ENCODE measurements around the gene RALY. TPM values are rescaled to one million over a fixed set of nuclear protein-coding genes. Genes with fewer than 3 reads are reported as not detected.

Gene RALY
- total and polyA plus RNA-seq, 11 donors, result 99.2 to 210 (median 106) TPM

DNA sequence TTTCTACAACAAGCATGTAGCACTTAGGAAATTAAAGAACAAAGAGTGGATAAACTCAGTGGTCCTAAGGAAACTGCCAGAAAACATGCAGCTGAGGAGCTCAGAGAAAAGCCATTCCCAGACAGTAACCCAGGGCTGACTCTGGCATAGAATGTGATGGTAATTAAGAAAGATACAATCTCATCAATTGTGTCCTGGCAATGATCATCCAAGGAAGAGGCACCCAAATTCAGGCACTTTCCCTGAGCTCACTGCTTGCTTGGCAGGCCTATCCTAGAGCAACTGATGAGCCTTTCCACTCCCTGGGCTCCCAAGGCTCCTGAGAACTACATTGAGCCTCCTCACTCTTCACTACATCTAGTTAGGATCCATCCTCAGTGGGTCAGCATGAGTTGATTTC, 102.1 kb downstream of the RALY start:
- TF ChIP-seq POLR2A (IDR thresholded peaks at IDR 0.05), result no peak
- TF ChIP-seq, protein P1, sequence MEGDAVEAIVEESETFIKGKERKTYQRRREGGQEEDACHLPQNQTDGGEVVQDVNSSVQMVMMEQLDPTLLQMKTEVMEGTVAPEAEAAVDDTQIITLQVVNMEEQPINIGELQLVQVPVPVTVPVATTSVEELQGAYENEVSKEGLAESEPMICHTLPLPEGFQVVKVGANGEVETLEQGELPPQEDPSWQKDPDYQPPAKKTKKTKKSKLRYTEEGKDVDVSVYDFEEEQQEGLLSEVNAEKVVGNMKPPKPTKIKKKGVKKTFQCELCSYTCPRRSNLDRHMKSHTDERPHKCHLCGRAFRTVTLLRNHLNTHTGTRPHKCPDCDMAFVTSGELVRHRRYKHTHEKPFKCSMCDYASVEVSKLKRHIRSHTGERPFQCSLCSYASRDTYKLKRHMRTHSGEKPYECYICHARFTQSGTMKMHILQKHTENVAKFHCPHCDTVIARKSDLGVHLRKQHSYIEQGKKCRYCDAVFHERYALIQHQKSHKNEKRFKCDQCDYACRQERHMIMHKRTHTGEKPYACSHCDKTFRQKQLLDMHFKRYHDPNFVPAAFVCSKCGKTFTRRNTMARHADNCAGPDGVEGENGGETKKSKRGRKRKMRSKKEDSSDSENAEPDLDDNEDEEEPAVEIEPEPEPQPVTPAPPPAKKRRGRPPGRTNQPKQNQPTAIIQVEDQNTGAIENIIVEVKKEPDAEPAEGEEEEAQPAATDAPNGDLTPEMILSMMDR (IDR thresholded peaks at IDR 0.05), result no peak
- Histone ChIP-seq H3K4me1 (peaks cover 0 to 4% (median 0%) of the 10 kb centered on the region in 12 donors), H3K9me3 (no peaks in the 10 kb centered on the region), H3K27ac (no peak overlapping the region), H3K27me3 (no peaks in the 10 kb centered on the region), H3K4me3 (no peak overlapping the region), H3K36me3 (peaks cover 0 to 100% (median 100%) of the 10 kb centered on the region in 9 donors)
- no peak for DNase-seq
- no peak for ATAC-seq
- intact Hi-C loops (cut with DNase I), result no loop called here

DNA sequence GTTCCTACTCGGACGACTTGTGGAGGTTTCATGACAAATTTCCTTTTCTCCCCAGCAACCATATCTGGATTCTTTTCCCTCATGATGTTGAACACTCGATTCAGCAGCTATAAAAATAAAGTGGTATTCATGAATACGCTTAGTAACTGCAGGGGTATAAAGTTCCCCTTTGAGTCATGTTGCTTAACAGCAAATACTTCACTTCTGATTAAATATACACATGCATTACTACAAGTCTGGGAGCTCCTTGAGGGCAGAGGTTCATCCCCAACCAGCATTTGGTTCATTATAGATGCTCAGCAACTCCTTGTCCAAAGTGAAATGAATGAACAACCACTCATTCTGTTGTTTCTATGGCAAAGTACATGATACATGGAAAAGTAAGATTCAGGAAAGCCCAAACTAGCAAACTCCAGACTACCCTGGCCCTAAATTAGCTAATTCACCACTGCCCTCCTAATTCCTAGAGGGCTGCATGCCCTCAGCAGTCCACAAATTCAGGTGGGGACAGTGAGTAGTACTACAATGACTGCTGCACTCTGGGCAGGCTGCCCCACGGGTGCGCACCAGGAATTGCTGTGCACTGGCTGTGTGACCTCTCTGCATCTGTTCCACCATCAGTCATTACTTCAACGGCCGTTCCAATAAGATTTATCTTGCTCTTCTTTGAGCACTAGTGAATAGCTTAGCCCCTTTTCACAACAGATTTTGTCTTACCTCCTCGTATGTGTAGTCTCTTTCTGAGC, 103.2 kb downstream of the RALY start:
- DNase-seq, result no peak
- intact Hi-C loops (cut with DNase I), result no loop called here
- H3K27ac ChIP-seq, result no peak overlapping the region
- peaks cover 0 to 6% (median 0%) of the 10 kb centered on the region in 12 donors for H3K4me1 ChIP-seq
- WGBS, 4 donors, result 87 to 88% (median 88%) methylated on average over 9 of the region's 9 CpGs
- H3K36me3 ChIP-seq, result peaks cover 0 to 100% (median 100%) of the 10 kb centered on the region in 9 donors
- H3K27me3 ChIP-seq, result no peaks in the 10 kb centered on the region
- no peak for ATAC-seq
- no peaks in the 10 kb centered on the region for H3K9me3 ChIP-seq
- no peak overlapping the region for H3K4me3 ChIP-seq
- TF ChIP-seq, protein P1 (IDR thresholded peaks at IDR 0.05), result no peak
- TF ChIP-seq POLR2A (IDR thresholded peaks at IDR 0.05), result no peak

DNA sequence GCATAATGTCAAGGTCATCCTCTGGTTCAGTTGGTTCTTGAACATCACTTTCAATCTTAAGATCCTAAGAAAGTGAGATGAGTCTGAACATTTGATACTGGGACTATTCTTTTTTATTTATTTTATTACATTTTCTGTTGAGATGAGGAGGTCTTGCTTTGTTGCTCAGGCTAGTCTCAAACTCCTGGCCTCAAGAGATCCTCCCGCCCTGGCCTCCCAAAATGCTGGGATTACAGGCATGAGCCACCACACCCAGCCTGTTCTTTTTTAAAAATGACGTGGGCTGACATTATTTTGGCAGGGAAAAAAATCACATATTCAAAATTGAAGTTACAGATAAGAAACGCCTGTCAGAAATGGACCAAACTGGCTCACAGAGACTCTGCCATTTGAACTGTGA, 104.9 kb downstream of the RALY start:
- no peak for TF ChIP-seq POLR2A (IDR thresholded peaks at IDR 0.05)
- TF ChIP-seq, protein P1 (IDR thresholded peaks at IDR 0.05), result no peak
- H3K27me3 ChIP-seq, result no peaks in the 10 kb centered on the region
- no peak overlapping the region for H3K4me3 ChIP-seq
- intact Hi-C loops (cut with DNase I), result no loop called here
- no peaks in the 10 kb centered on the region for H3K9me3 ChIP-seq
- peaks cover 0 to 100% (median 100%) of the 10 kb centered on the region in 9 donors for H3K36me3 ChIP-seq
- ATAC-seq, result no peak
- H3K27ac ChIP-seq, result no peak overlapping the region
- peaks cover 0 to 13% (median 5%) of the 10 kb centered on the region in 12 donors for H3K4me1 ChIP-seq
- DNase-seq, result no peak
- WGBS, 4 donors, result 69 to 79% (median 70%) methylated on average over 3 of the region's 3 CpGs

DNA sequence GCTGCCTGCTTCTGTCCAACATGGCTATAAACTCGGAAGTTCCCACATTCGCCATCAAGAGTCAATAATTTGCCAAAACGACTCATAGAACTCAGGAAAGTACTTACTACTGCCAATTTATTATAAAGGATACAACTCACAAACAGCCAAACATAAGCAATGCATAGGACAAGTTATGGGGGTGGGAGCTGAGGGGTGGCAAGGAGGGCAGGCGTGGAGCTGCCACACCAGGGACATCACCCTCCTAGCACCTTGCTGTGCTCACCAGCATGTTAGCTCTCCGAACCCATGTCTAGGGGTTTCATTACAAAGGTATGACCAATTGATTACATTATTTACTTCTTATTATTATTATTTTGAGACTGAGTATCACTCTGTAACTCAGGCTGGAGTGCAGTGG, 106.0 kb downstream of the RALY start:
- intact Hi-C loops (cut with DNase I), result no loop called here
- no peaks in the 10 kb centered on the region for H3K9me3 ChIP-seq
- WGBS, 4 donors, result 83 to 88% (median 86%) methylated on average over 5 of the region's 5 CpGs
- TF ChIP-seq, protein P1 (IDR thresholded peaks at IDR 0.05), result no peak
- no peak for TF ChIP-seq POLR2A (IDR thresholded peaks at IDR 0.05)
- no peak overlapping the region for H3K27ac ChIP-seq
- H3K4me1 ChIP-seq, result peaks cover 0 to 23% (median 5%) of the 10 kb centered on the region in 12 donors
- no peak overlapping the region for H3K4me3 ChIP-seq
- H3K36me3 ChIP-seq, result peaks cover 0 to 100% (median 100%) of the 10 kb centered on the region in 9 donors
- no peak for ATAC-seq
- H3K27me3 ChIP-seq, result no peaks in the 10 kb centered on the region
- DNase-seq, result no peak

Measured in heart left ventricle (tissue), 16 donors.